ENCODE data around the gene CDS1.

Gene CDS1

GRCh38 chr4:84648178-84648577, 65.3 kb downstream of the CDS1 start:
- H3K4me3 ChIP-seq (ENCODE audit: low read depth in 1 of 2, low read length in 1 of 2) = no peak overlapping the region
- H3K36me3 ChIP-seq = no peaks in the 10 kb centered on the region
- H3K4me1 ChIP-seq (ENCODE audit: control insufficient read depth in 1 of 2, insufficient read depth in 1 of 2, low read depth in 1 of 2, low read length in 1 of 2) = no peaks in the 10 kb centered on the region
- TF ChIP-seq CTCF (IDR thresholded peaks at IDR 0.05) = no peak
- no peaks in the 10 kb centered on the region for H3K27me3 ChIP-seq
- H3K9me3 ChIP-seq = no peaks in the 10 kb centered on the region
- H3K27ac ChIP-seq = no peak overlapping the region

GRCh38 chr4:84648863-84649647, 66.1 kb downstream of the CDS1 start:
- no peak for TF ChIP-seq CTCF (IDR thresholded peaks at IDR 0.05)
- no peak overlapping the region for H3K4me3 ChIP-seq (ENCODE audit: low read depth in 1 of 2, low read length in 1 of 2)
- H3K27ac ChIP-seq = no peak overlapping the region
- no peaks in the 10 kb centered on the region for H3K27me3 ChIP-seq
- H3K36me3 ChIP-seq = no peaks in the 10 kb centered on the region
- no peaks in the 10 kb centered on the region for H3K9me3 ChIP-seq
- no peaks in the 10 kb centered on the region for H3K4me1 ChIP-seq (ENCODE audit: control insufficient read depth in 1 of 2, insufficient read depth in 1 of 2, low read depth in 1 of 2, low read length in 1 of 2)

GRCh38 chr4:84651499-84651898, 68.6 kb downstream of the CDS1 start:
- no peaks in the 10 kb centered on the region for H3K4me1 ChIP-seq (ENCODE audit: control insufficient read depth in 1 of 2, insufficient read depth in 1 of 2, low read depth in 1 of 2, low read length in 1 of 2)
- TF ChIP-seq CTCF (IDR thresholded peaks at IDR 0.05) = no peak
- no peaks in the 10 kb centered on the region for H3K36me3 ChIP-seq
- H3K4me3 ChIP-seq (ENCODE audit: low read depth in 1 of 2, low read length in 1 of 2) = no peak overlapping the region
- no peaks in the 10 kb centered on the region for H3K27me3 ChIP-seq
- H3K27ac ChIP-seq = no peak overlapping the region
- H3K9me3 ChIP-seq = no peaks in the 10 kb centered on the region

GRCh38 chr4:84652478-84652877, 69.6 kb downstream of the CDS1 start:
- Histone ChIP-seq H3K27me3 (no peaks in the 10 kb centered on the region), H3K4me3 (ENCODE audit: low read depth in 1 of 2, low read length in 1 of 2) (no peak overlapping the region), H3K27ac (no peak overlapping the region), H3K4me1 (ENCODE audit: control insufficient read depth in 1 of 2, insufficient read depth in 1 of 2, low read depth in 1 of 2, low read length in 1 of 2) (no peaks in the 10 kb centered on the region), H3K36me3 (no peaks in the 10 kb centered on the region), H3K9me3 (no peaks in the 10 kb centered on the region)
- TF ChIP-seq CTCF (IDR thresholded peaks at IDR 0.05) = no peak

GRCh38 chr4:84660606-84661005, 77.7 kb downstream of the CDS1 start:
- Histone ChIP-seq H3K36me3 (no peaks in the 10 kb centered on the region), H3K27me3 (no peaks in the 10 kb centered on the region), H3K4me3 (ENCODE audit: low read depth in 1 of 2, low read length in 1 of 2) (no peak overlapping the region), H3K9me3 (no peaks in the 10 kb centered on the region), H3K4me1 (ENCODE audit: control insufficient read depth in 1 of 2, insufficient read depth in 1 of 2, low read depth in 1 of 2, low read length in 1 of 2) (no peaks in the 10 kb centered on the region), H3K27ac (no peak overlapping the region)
- no peak for TF ChIP-seq CTCF (IDR thresholded peaks at IDR 0.05)
